ENCODE measurements around the gene VPS8. TPM values are rescaled to one million over a fixed set of nuclear protein-coding genes. Genes with fewer than 3 reads are reported as not detected.

Gene VPS8
- total RNA-seq, 2 experiments from 2014 or later = 32.7 to 33.7 TPM

- Mint-ChIP-seq H3K27ac (no peak overlapping the region), H3K27me3 (ENCODE audit: low read depth) (no peaks in the 10 kb centered on the region), H3K4me3 (no peak overlapping the region), H3K4me1 (ENCODE audit: low read depth) (no peaks in the 10 kb centered on the region), H3K36me3 (ENCODE audit: low read depth) (peaks cover 11% of the 10 kb centered on the region), H3K9me3 (peaks cover 49% of the 10 kb centered on the region)
- DNase-seq = no peak
- intact Hi-C loops (cut with micrococcal nuclease) = no loop called here
- CTCF ChIA-PET = no interaction called here
Measured at GRCh38 chr3:185059766-185060165, 247.8 kb downstream of the VPS8 start.

DNA sequence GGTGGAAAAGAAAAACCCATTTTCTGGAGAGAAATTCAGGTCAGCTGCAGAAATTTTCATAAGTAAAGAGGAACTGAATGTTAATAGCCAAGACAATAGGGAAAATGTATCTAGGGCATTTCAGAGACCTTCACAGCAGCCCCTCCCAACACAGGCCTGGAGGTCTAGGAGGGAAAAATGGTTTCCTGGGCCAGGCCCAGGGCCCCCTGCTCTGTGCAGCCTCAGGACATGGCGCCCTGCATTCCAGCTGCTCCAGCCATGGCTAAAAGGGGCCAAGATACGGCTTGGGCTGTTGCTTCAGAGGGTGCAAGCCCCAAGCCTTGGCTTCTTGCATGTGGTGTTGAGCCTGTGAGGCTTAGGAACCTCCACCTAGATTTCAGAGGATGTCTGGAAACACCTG lies 248.7 kb downstream of the VPS8 start:
- no peak for DNase-seq
- no peak overlapping the region for H3K4me3 Mint-ChIP-seq
- H3K36me3 Mint-ChIP-seq (ENCODE audit: low read depth) = peaks cover 6% of the 10 kb centered on the region
- CTCF ChIA-PET = no interaction called here
- intact Hi-C loops (cut with micrococcal nuclease) = no loop called here
- peaks cover 43% of the 10 kb centered on the region for H3K9me3 Mint-ChIP-seq
- H3K4me1 Mint-ChIP-seq (ENCODE audit: low read depth) = no peaks in the 10 kb centered on the region
- H3K27ac Mint-ChIP-seq = no peak overlapping the region
- H3K27me3 Mint-ChIP-seq (ENCODE audit: low read depth) = no peaks in the 10 kb centered on the region

- Mint-ChIP-seq H3K27me3 (ENCODE audit: low read depth) (no peaks in the 10 kb centered on the region), H3K36me3 (ENCODE audit: low read depth) (peaks cover 2% of the 10 kb centered on the region), H3K27ac (no peak overlapping the region), H3K9me3 (peaks cover 36% of the 10 kb centered on the region), H3K4me3 (no peak overlapping the region), H3K4me1 (ENCODE audit: low read depth) (no peaks in the 10 kb centered on the region)
- CTCF ChIA-PET = no interaction called here
- intact Hi-C loops (cut with micrococcal nuclease) = no loop called here
- no peak for DNase-seq
Measured at GRCh38 chr3:185062191-185062590, 250.2 kb downstream of the VPS8 start.

DNA sequence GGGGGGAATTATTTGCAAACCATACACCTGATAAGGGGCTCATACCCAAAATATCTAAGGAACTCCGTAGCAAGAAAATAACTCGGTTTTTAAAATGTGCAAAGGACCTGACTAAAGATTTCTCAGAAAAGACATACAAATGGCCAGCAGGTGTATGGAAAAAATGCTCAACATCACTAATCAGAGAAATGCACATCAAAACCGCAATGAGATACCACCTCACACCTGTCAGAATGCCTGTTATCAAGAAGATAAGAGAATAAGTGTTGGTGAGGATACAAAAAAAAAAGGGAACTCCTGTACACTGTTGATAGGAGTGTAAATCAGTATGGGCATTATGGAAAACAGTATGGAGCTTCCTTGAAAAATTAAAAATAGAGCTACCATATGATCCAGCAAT lies 251.5 kb downstream of the VPS8 start:
- Mint-ChIP-seq H3K36me3 (ENCODE audit: low read depth) (no peaks in the 10 kb centered on the region), H3K4me1 (ENCODE audit: low read depth) (no peaks in the 10 kb centered on the region), H3K9me3 (peaks cover 25% of the 10 kb centered on the region), H3K4me3 (no peak overlapping the region), H3K27me3 (ENCODE audit: low read depth) (no peaks in the 10 kb centered on the region), H3K27ac (no peak overlapping the region)
- intact Hi-C loops (cut with micrococcal nuclease) = no loop called here
- no peak for DNase-seq
- CTCF ChIA-PET = no interaction called here

DNA sequence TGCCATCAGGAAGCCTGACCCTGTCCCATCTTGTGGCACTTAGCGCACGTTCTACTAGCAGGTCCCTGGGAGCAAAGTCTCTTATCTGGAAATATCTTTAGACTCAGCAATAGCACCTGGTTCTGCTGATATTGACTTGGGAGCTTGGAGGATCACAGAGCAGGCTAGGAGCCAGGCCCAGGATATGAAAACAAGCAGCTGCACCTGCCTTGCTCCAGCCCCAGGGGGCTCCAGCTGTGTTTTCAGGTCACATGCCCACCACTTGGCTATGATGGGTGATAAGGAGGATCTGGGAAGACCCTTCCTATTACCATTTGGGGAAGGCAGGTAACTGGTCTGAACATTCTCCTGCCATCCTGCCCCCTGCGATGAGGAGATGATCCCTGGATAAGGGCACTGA lies 253.1 kb downstream of the VPS8 start:
- H3K9me3 Mint-ChIP-seq = peaks cover 14% of the 10 kb centered on the region
- CTCF ChIA-PET = no interaction called here
- H3K4me3 Mint-ChIP-seq = no peak overlapping the region
- no peak for DNase-seq
- no peaks in the 10 kb centered on the region for H3K27me3 Mint-ChIP-seq (ENCODE audit: low read depth)
- intact Hi-C loops (cut with micrococcal nuclease) = no loop called here
- no peak overlapping the region for H3K27ac Mint-ChIP-seq
- no peaks in the 10 kb centered on the region for H3K4me1 Mint-ChIP-seq (ENCODE audit: low read depth)
- no peaks in the 10 kb centered on the region for H3K36me3 Mint-ChIP-seq (ENCODE audit: low read depth)

- DNase-seq = no peak
- no peak overlapping the region for H3K27ac Mint-ChIP-seq
Measured at GRCh38 chr3:185066251-185066650, 254.3 kb downstream of the VPS8 start.

GRCh38 chr3:185067173-185067572 lies 255.2 kb downstream of the VPS8 start:
- Mint-ChIP-seq H3K27me3 (ENCODE audit: low read depth) (no peaks in the 10 kb centered on the region), H3K4me1 (ENCODE audit: low read depth) (no peaks in the 10 kb centered on the region), H3K9me3 (peaks cover 3% of the 10 kb centered on the region), H3K36me3 (ENCODE audit: low read depth) (no peaks in the 10 kb centered on the region), H3K4me3 (no peak overlapping the region), H3K27ac (no peak overlapping the region)
- intact Hi-C loops (cut with micrococcal nuclease) = no loop called here
- no peak for DNase-seq
- CTCF ChIA-PET = interaction anchor here (0.6 kb wide), 1 partner anchor 80 kb away, joined by 4 read pairs; no protein-coding TSS in a partner anchor

More at GRCh38 chr3:185066251-185066650, 254.3 kb downstream of the VPS8 start:
- H3K36me3 Mint-ChIP-seq (ENCODE audit: low read depth) = no peaks in the 10 kb centered on the region
- no peaks in the 10 kb centered on the region for H3K27me3 Mint-ChIP-seq (ENCODE audit: low read depth)
- intact Hi-C loops (cut with micrococcal nuclease) = no loop called here
- CTCF ChIA-PET = no interaction called here
- H3K4me3 Mint-ChIP-seq = no peak overlapping the region
- H3K4me1 Mint-ChIP-seq (ENCODE audit: low read depth) = no peaks in the 10 kb centered on the region
- peaks cover 9% of the 10 kb centered on the region for H3K9me3 Mint-ChIP-seq

GRCh38 chr3:185069037-185070030 lies 257.4 kb downstream of the VPS8 start:
- H3K4me1 Mint-ChIP-seq (ENCODE audit: low read depth) = no peaks in the 10 kb centered on the region
- H3K27ac Mint-ChIP-seq = no peak overlapping the region
- intact Hi-C loops (cut with micrococcal nuclease) = no loop called here
- DNase-seq = no peak
- H3K36me3 Mint-ChIP-seq (ENCODE audit: low read depth) = no peaks in the 10 kb centered on the region
- CTCF ChIA-PET = no interaction called here
- H3K27me3 Mint-ChIP-seq (ENCODE audit: low read depth) = no peaks in the 10 kb centered on the region
- H3K4me3 Mint-ChIP-seq = no peak overlapping the region
- no peaks in the 10 kb centered on the region for H3K9me3 Mint-ChIP-seq

DNA sequence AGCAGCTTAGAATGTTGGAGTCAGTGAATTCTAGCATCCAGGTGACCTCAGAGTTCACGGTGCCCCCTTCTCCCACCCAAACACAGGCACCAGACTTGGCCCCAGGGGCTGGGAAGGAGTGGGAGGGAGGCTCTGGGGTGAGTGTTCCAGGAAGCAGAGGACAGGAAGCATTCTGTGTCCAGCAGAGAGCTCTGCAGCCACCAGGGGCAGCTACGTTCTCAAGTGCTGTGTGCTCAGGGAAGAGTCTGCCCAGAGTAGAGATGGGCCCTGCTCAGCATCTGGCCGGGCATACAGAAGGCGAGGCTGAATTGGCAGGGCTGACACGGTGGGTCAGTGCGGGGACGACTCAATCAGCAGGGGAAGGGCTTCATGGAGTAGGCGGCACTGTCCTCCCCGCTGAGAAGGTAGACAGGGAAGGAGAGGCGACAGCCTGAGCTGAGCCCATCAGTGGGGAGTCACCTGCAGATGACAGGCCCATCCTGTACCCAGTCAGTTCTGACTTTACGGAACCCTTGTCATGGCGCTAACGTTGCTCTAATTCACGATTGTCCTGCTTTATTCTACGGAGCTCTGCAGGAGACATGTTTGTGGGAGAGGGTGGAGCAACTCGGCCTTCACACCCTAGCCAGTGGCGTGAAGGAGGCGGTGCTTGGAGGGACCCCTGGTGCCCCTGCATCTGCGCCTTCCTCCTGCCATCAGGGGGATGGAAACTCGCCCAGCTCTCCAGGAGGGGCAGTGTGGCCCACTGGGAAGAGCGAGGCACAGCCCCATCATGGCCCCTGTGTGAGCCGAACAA lies 258.7 kb downstream of the VPS8 start:
- no peaks in the 10 kb centered on the region for H3K4me1 Mint-ChIP-seq (ENCODE audit: low read depth)

GRCh38 chr3:185071287-185071800 lies 259.4 kb downstream of the VPS8 start:
- Mint-ChIP-seq H3K27ac (no peak overlapping the region), H3K36me3 (ENCODE audit: low read depth) (no peaks in the 10 kb centered on the region), H3K4me3 (no peak overlapping the region), H3K9me3 (no peaks in the 10 kb centered on the region), H3K27me3 (ENCODE audit: low read depth) (peaks cover 3% of the 10 kb centered on the region), H3K4me1 (ENCODE audit: low read depth) (no peaks in the 10 kb centered on the region)
- no peak for DNase-seq
- CTCF ChIA-PET = no interaction called here
- intact Hi-C loops (cut with micrococcal nuclease) = no loop called here

More for the DNA sequence above, 258.7 kb downstream of the VPS8 start:
- H3K4me3 Mint-ChIP-seq = no peak overlapping the region
- no peaks in the 10 kb centered on the region for H3K9me3 Mint-ChIP-seq
- H3K36me3 Mint-ChIP-seq (ENCODE audit: low read depth) = no peaks in the 10 kb centered on the region
- peaks cover 3% of the 10 kb centered on the region for H3K27me3 Mint-ChIP-seq (ENCODE audit: low read depth)
- CTCF ChIA-PET = no interaction called here
- DNase-seq = no peak
- no peak overlapping the region for H3K27ac Mint-ChIP-seq
- intact Hi-C loops (cut with micrococcal nuclease) = no loop called here

DNA sequence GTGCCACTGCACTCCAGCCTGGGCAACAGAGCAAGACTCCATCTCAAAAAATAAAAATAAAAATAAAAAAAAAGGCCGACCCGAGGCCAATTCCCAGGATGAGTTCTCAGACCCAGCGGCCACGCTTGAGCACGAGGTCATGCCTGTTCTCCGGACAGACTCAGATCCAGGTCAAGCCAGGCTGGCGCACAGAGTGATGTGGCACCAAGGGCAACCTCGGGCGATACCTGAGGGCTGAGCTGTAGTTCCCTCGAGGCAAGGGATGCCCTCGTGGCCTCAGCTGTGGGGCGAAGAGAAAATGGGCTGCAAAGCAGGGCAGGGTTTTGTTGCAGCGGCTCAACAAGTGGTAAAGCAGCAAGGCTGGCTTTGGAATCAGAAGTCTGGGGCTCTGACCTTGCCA lies 263.6 kb downstream of the VPS8 start:
- DNase-seq = no peak
- Mint-ChIP-seq H3K27ac (no peak overlapping the region), H3K36me3 (ENCODE audit: low read depth) (no peaks in the 10 kb centered on the region), H3K4me1 (ENCODE audit: low read depth) (no peaks in the 10 kb centered on the region), H3K27me3 (ENCODE audit: low read depth) (peaks cover 5% of the 10 kb centered on the region), H3K4me3 (no peak overlapping the region), H3K9me3 (no peaks in the 10 kb centered on the region)
- CTCF ChIA-PET = no interaction called here
- intact Hi-C loops (cut with micrococcal nuclease) = no loop called here

- H3K27me3 Mint-ChIP-seq (ENCODE audit: low read depth) = peaks cover 5% of the 10 kb centered on the region
- CTCF ChIA-PET = no interaction called here
- intact Hi-C loops (cut with micrococcal nuclease) = no loop called here
- H3K4me1 Mint-ChIP-seq (ENCODE audit: low read depth) = no peaks in the 10 kb centered on the region
- no peak for DNase-seq
- no peaks in the 10 kb centered on the region for H3K9me3 Mint-ChIP-seq
- no peaks in the 10 kb centered on the region for H3K36me3 Mint-ChIP-seq (ENCODE audit: low read depth)
- no peak overlapping the region for H3K27ac Mint-ChIP-seq
- H3K4me3 Mint-ChIP-seq = no peak overlapping the region
Measured at GRCh38 chr3:185076219-185076618, 264.3 kb downstream of the VPS8 start.

All from activated naive CD4-positive, alpha-beta T cell treated with anti-CD3 and anti-CD28 coated beads for 36 hours (primary cell).